Nephron (organoid): ENCODE data around the gene NRP1.
A peak's percentile ranks its signal among the peaks of the same experiment; 100 is the strongest.

Experiments
- H3K27ac Mint-ChIP-seq, 3 experiments: 2 replicates each; pipeline ENCODE4 v1.8.0; 2020; ENCODE audit warnings: mixed read lengths in 3 of 3, mild to moderate bottlenecking in 2 of 3, moderate library complexity in 1 of 3
- H3K27me3 Mint-ChIP-seq: 2 replicates; pipeline ENCODE4 v1.8.0; 2021; ENCODE audit warnings: low read depth, mild to moderate bottlenecking, moderate library complexity, mixed read lengths
- H3K36me3 Mint-ChIP-seq: 2 replicates; pipeline ENCODE4 v1.8.0; 2020; ENCODE audit warnings: low read depth, mixed read lengths
- H3K4me1 Mint-ChIP-seq: 2 replicates; pipeline ENCODE4 v1.8.0; 2020; ENCODE audit warnings: mixed read lengths
- H3K4me3 Mint-ChIP-seq, 3 experiments: 2 replicates each; pipeline ENCODE4 v1.8.0; 2020; ENCODE audit warnings: mild to moderate bottlenecking in 3 of 3, mixed read lengths in 3 of 3, moderate library complexity in 2 of 3
- H3K9me3 Mint-ChIP-seq: 2 replicates; pipeline ENCODE4 v1.8.0; 2020; ENCODE audit warnings: mixed read lengths
- TF ChIP-seq, protein P1 (sequence below), 3 experiments: fragments of 200-600 bp; sonication (generic); IDR thresholded peaks; one replicate each; pipeline ENCODE4 v1.5.0; 2021; ENCODE audit warnings: antibody characterized with exemption in 3 of 3; ENCODE audit not compliant: unreplicated experiment in 3 of 3

NRP1 gene

DNA sequence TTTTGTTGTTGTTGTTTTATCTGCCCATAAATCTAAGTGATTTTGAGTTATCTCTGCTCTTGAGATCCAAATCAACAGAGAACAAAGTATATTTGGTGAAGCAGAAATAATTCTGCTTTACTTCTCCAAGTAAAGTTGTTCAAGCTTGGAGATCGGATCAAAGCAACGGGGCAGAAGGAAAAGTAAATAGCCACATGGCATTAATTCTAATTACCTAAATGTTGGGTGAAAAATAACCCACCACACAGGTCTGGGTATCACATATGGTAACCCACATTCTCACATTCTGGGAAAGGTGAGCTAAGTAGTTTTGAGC is 3.1 kb downstream of the NRP1 start:
- H3K9me3 Mint-ChIP-seq, result no peaks in the 10 kb centered on the region
- peaks cover 28% of the 10 kb centered on the region for H3K4me1 Mint-ChIP-seq
- TF ChIP-seq, protein P1, sequence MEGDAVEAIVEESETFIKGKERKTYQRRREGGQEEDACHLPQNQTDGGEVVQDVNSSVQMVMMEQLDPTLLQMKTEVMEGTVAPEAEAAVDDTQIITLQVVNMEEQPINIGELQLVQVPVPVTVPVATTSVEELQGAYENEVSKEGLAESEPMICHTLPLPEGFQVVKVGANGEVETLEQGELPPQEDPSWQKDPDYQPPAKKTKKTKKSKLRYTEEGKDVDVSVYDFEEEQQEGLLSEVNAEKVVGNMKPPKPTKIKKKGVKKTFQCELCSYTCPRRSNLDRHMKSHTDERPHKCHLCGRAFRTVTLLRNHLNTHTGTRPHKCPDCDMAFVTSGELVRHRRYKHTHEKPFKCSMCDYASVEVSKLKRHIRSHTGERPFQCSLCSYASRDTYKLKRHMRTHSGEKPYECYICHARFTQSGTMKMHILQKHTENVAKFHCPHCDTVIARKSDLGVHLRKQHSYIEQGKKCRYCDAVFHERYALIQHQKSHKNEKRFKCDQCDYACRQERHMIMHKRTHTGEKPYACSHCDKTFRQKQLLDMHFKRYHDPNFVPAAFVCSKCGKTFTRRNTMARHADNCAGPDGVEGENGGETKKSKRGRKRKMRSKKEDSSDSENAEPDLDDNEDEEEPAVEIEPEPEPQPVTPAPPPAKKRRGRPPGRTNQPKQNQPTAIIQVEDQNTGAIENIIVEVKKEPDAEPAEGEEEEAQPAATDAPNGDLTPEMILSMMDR (IDR thresholded peaks at IDR 0.05; ENCODE audit: unreplicated experiment in 3 of 3), result no peak
- H3K27me3 Mint-ChIP-seq, result no peaks in the 10 kb centered on the region
- H3K27ac Mint-ChIP-seq, result peak overlapping the region; percentile 96 to 98 (median 98)
- H3K4me3 Mint-ChIP-seq, result peak overlapping the region; percentile 88 to 97 (median 92)
- H3K36me3 Mint-ChIP-seq, result peaks cover 57% of the 10 kb centered on the region

- Mint-ChIP-seq H3K4me1 (peaks cover 34% of the 10 kb centered on the region), H3K9me3 (no peaks in the 10 kb centered on the region), H3K36me3 (peaks cover 62% of the 10 kb centered on the region), H3K27ac (peak overlapping the region; percentile 96 to 98 (median 98)), H3K27me3 (no peaks in the 10 kb centered on the region), H3K4me3 (peak overlapping the region; percentile 88 to 97 (median 92))
- TF ChIP-seq, protein P1 (IDR thresholded peaks at IDR 0.05; ENCODE audit: unreplicated experiment in 3 of 3), result peak; percentile 88 to 91 (median 91)
Measured at GRCh38 chr10:33330543-33331378, 3.7 kb downstream of the NRP1 start.

- Mint-ChIP-seq H3K27me3 (no peaks in the 10 kb centered on the region), H3K9me3 (no peaks in the 10 kb centered on the region), H3K27ac (no peak overlapping the region), H3K4me1 (peaks cover 41% of the 10 kb centered on the region), H3K36me3 (peaks cover 65% of the 10 kb centered on the region), H3K4me3 (peak overlapping the region; percentile 26 to 97 (median 36))
- TF ChIP-seq, protein P1 (IDR thresholded peaks at IDR 0.05; ENCODE audit: unreplicated experiment in 3 of 3), result no peak
Measured at GRCh38 chr10:33329178-33329577, 5.3 kb downstream of the NRP1 start.

- no peak overlapping the region for H3K4me3 Mint-ChIP-seq
- no peaks in the 10 kb centered on the region for H3K9me3 Mint-ChIP-seq
- H3K4me1 Mint-ChIP-seq, result peaks cover 45% of the 10 kb centered on the region
- peaks cover 74% of the 10 kb centered on the region for H3K36me3 Mint-ChIP-seq
- TF ChIP-seq, protein P1 (IDR thresholded peaks at IDR 0.05; ENCODE audit: unreplicated experiment in 3 of 3), result no peak
- no peaks in the 10 kb centered on the region for H3K27me3 Mint-ChIP-seq
- no peak overlapping the region for H3K27ac Mint-ChIP-seq
Measured at GRCh38 chr10:33328253-33328652, 6.2 kb downstream of the NRP1 start.

GRCh38 chr10:33327751-33328150 is 6.7 kb downstream of the NRP1 start:
- TF ChIP-seq, protein P1 (IDR thresholded peaks at IDR 0.05; ENCODE audit: unreplicated experiment in 3 of 3), result peak; percentile 14 to 37 (median 36)
- Mint-ChIP-seq H3K27me3 (no peaks in the 10 kb centered on the region), H3K4me3 (peak overlapping the region; percentile 27 to 49 (median 44)), H3K4me1 (peaks cover 47% of the 10 kb centered on the region), H3K9me3 (no peaks in the 10 kb centered on the region), H3K36me3 (peaks cover 77% of the 10 kb centered on the region), H3K27ac (peak overlapping the region in 1 of 3 experiments; percentile 44)

DNA sequence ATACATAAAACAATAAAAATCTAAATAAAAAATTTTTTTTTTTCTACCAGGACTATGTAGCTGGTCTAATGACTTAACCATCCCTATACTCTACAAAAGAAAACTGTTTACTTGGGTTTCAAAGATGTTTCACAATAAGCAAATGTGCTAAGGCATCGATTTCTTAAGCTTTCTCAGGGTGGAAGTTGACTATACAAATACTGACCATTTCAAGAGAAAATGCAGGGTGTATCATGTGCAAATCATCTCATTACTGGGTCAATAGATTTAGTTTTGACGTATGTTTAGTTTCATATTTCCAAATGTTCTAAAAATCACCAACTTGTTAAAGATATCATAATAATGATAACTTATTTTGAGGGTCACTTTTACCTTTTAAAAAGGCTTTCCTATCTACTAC is 7.5 kb downstream of the NRP1 start:
- Mint-ChIP-seq H3K27ac (peak overlapping the region in 1 of 3 experiments; percentile 27), H3K9me3 (no peaks in the 10 kb centered on the region), H3K36me3 (peaks cover 78% of the 10 kb centered on the region), H3K4me1 (peaks cover 50% of the 10 kb centered on the region), H3K4me3 (peak overlapping the region in 1 of 3 experiments; percentile 25), H3K27me3 (no peaks in the 10 kb centered on the region)
- TF ChIP-seq, protein P1 (IDR thresholded peaks at IDR 0.05; ENCODE audit: unreplicated experiment in 3 of 3), result no peak
